ENCODE results near the gene SIPA1L3.

SIPA1L3 gene

DNA sequence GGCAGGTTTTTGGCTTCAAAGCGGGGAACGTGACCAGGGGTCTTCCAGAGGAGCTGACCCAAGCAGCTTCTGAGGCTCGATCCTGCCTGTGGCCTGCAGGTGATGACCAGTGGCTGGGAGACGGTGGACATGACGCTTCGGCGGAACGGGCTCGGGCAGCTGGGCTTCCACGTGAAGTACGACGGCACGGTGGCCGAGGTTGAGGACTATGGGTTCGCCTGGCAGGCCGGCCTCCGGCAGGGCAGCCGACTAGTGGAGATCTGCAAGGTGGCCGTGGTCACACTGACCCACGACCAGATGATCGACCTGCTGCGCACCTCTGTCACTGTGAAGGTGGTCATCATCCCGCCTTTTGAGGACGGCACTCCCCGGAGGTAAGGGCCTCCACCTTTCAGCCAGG is 223.4 kb downstream of the SIPA1L3 start:
- no peak for DNase-seq

GRCh38 chr19:38132781-38133180 is 225.8 kb downstream of the SIPA1L3 start:
- no peak for DNase-seq

GRCh38 chr19:38133319-38133718 is 226.3 kb downstream of the SIPA1L3 start:
- no peak for DNase-seq

DNA sequence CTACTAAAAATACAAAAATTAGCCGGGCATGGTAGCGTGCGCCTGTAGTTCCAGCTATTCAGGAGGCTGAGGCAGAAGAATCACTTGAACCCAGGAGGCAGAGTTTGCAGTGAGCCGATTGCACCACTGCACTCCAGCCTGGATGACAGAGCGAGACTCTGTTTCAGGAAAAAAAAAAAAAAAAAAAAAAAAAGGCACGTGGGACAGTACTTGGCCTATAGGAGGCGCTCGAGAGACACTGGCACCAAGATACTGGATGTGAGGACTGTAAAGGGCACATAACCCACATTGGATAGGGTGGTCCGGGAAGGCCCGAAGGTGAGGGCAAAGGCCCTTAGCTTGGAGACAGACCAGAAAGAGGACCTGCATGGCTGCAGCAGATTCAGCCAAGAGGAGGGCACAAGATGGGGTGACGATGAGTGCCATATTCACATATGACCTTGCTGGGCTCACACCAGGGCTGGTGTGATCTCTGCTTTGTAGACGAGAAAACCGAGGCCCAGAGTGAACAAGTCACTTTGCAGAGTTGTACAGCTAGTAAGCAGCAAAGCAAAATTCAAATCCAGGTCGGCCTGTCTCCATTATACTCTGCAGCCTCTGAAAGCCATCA is 227.6 kb downstream of the SIPA1L3 start:
- peak; percentile 67 for DNase-seq

DNA sequence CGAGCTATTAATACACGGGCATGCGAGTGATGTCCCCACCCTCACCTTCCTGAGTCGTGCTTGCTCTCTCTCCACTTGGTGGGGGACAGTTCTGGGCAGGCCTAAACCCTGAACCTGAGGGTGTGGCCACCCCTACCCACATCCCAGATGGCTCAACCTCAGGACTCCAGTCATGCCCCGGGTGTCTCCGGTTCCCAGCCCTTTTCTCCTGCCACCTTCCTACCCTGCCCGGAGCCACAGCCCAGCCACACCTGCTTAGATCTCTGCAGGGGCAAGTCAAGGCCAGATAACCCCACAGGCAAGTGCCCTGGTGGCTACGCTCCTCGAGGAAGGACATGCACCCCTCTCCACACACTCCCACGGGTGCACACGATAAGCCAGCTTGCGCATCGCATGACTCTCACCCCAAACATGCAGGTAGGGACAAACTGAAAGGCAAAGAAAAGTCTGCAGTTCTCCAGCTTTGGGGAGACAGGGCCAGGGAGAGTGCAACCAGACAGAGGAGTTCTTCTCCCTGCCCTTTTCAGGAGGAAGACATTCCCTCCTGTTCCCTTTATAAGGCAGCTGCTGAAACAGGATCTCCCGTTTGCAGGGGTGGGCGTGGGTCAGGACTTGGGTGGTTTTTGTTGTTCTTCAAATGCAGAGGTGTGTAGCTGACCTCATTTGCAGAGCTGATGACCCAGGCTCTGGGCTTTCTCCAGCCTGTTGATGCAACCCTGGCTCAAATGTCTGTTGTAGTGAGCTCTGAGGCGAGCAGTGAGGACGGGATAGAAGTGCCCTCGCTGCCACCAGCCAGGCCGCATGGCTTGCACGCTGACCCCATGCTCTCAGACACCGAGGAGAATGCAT is 228.4 kb downstream of the SIPA1L3 start:
- no peak for DNase-seq

DNA sequence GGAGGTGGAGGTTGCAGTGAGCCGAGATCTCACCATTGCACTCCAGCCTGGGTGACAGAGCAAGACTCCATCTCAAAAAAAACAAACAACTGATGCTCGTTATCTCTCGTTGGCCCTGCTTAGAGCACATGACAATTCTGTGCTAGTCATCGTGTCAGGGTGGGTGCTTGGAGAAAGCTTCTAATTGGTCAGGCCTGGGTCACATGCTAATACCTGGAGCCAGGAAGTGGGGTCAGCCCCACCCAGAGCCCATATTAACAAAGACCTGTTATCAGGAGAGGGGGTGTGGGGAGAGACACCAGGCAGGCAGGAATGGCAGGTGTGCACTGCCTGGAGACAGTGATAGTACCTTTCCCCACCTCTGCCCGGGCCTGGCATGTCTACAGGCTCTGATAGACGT is 232.1 kb downstream of the SIPA1L3 start:
- peak; percentile 50 for DNase-seq

- DNase-seq = no peak
Observed at GRCh38 chr19:38141108-38141507, 234.1 kb downstream of the SIPA1L3 start.

- peak; percentile 66 for DNase-seq
Observed at GRCh38 chr19:38142176-38143035, 235.4 kb downstream of the SIPA1L3 start.

DNA sequence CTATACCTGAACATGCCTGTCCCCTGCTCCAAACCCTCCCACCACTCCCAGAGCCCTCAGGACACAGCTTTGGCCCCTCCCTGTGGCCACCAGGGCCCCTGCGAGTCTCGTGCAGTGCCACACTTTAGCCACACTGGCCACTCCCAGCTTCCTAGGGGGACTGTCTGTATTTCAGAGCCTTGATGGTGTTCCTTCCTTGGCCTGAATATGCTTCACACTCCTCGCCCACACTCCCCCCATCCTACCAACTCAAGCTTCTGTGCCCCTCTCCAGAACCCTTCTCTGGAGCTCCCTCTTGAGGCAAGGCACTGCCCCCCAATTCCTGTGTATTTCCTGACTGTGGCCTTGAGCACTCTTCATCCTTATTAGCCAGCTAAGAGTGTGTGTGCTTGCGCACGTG is 236.8 kb downstream of the SIPA1L3 start:
- DNase-seq = no peak

GRCh38 chr19:38144667-38145066 is 237.7 kb downstream of the SIPA1L3 start:
- DNase-seq = no peak

DNA sequence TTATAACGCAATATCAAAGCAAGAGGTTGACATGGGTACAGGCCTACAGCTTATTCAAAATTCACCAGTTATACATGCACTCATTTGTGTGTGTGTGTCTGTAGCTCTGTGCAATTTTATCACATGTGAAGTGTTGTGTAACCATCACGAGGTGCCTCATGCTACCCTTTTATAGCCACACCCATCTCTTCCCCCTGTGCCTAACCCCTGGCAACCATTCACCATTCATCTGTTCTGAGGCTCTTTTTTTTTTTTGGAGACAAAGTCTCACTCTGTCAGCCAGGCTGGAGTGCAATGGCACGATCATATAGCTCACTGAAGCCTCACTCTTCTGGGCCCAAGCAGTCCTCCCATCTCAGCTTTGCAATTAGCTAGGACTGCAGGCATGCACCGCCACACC is 238.6 kb downstream of the SIPA1L3 start:
- peak; percentile 23 for DNase-seq

DNA sequence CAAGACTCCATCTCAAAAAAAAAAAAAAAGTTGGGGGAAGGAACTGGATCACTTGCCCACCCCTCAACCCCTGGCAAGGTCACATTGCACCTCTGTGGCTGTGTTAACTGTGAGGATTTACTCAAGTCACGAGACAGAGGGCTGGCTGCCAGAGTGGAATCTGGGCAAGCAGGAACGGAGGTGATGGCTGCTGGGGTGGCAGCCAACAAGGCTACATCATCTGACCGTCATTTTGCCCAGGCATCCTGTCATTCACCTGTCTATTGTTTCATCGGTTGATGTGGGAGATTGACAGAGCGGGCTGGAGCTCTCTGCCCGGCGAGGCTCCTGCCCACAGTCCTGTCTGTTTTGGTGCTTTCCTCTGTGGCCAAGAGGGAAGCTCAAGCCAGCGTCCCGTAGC is 241.3 kb downstream of the SIPA1L3 start:
- DNase-seq = no peak

- peak; percentile 17 for DNase-seq
Observed at GRCh38 chr19:38149661-38150061, 242.7 kb downstream of the SIPA1L3 start.

DNA sequence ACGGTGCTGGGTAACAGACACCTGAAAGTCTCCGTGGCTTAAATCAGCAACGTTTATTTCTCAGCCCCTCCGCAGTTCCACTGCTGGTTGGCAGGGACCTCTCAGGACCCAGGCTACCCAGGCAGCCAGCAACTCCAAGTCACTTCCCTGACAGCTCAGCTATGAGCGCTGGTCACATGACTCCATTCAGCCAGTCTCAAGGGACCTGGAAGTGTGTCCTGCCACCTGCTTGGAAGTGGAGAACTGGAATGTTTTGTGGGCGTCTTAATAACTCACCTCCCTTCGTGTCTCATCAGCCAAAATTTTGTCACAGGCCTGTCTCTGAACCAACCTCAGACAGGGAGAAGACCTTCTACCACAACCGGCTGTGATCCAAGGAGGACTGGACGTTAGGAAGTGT is 244.2 kb downstream of the SIPA1L3 start:
- no peak for DNase-seq

GRCh38 chr19:38152461-38153379 is 245.7 kb downstream of the SIPA1L3 start:
- peak; percentile 87 for DNase-seq

GRCh38 chr19:38155453-38155852 is 248.4 kb downstream of the SIPA1L3 start:
- peak; percentile 9 for DNase-seq

- DNase-seq = no peak
Observed at GRCh38 chr19:38158730-38159129, 251.7 kb downstream of the SIPA1L3 start.

DNA sequence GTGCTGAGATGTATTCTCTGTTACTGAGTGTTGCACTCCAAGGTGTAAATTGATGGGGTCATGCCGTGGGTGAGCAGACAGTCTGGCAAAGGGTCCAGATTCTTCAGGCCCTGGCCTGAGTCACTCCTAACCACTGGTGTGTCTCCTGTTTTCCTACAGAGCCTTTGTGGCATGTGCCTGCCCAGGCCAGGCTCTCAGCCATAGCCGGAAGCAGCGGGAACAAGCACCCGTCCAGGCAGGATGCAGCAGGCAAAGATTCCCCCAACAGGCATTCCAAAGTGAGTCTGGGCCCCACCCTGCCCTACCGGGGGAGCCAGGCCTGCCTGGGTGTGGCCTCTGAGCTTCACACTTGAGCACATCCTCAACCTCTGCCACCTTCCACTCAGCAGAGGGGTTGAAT is 255.1 kb downstream of the SIPA1L3 start:
- DNase-seq = no peak

DNA sequence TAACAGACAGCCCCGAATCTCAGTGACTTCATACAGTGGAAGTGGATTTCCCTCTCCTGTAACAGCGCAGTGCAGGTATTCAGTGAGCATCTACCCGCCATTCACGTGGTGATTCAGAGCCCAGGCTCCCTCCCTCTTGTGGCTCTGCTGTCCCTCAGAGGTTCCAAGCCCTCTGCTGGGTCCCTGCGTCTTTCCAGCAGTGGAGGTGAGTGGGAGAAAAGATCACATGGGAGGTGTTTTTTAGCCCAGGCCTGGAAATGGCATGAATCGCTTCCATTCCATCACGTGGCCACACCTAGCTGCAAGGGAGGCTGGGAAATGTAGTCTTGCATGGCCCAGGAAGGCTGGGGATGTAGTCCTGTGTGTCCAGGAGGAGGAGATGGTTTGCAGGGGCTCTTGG is 255.6 kb downstream of the SIPA1L3 start:
- no peak for DNase-seq

DNA sequence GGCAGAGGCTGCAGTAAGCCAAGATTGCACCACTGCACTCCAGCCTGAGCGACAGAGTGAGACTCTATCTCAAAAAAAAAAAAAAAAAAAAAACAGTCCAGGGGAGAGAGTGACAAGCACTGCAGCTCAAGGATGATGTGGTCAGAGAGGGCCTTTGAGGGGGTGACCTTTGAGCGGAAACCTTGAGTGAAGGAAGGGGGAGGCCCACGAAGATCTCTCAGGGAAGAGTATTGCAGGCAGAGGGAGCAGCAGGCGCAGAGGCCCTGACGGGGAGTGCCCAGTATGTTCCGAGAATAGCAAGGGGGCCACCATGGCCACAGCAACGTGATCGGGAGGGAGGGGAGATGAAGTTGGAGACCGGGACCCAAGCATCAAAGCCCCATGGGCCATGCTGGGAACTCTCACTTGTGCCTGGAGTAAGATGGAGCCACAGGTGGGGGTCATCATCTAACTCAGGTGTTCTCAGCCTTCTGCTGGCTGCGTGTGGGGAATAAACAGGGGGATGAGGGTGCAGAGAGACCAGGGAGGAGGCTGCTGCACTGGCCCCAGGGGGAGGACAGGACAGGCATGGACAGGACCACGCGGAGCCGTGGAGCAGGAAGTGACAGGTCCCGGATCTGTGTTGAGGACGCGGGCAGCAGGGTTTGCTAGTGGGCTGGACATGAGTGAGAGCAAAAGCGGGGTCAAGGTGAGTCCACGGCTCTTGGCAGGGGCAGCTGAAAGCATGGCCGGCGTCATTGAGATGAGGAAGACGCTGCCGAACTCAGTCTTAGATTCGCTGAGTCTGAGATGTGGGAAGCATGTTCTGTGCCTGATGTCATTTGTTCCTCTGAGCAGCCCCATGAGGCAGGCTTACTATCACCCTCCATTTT is 256.6 kb downstream of the SIPA1L3 start:
- DNase-seq = no peak

DNA sequence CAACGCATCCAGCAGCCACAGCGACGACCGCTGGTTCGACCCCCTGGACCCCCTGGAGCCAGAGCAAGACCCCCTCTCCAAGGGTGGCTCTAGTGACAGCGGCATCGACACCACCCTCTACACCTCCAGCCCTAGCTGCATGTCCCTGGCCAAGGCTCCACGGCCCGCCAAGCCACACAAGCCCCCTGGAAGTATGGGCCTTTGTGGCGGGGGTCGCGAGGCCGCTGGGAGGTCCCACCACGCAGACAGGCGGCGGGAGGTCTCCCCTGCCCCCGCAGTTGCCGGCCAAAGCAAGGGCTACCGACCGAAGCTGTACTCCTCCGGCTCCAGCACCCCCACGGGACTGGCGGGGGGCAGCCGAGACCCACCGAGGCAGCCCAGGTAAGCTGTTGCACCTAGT is 257.5 kb downstream of the SIPA1L3 start:
- no peak for DNase-seq

All from hematopoietic multipotent progenitor cell treated with erythropoietin and hydrocortisone succinate and interleukin-3 and kit ligand, for 8 days (in vitro differentiated cells).